Astrocyte (in vitro differentiated cells and primary cell): ENCODE measurements around the gene UBASH3A. TPM values are rescaled to one million over a fixed set of nuclear protein-coding genes. Genes with fewer than 3 reads are reported as not detected.

Experiments
- DNase-seq: peaks from one replicate; pipeline ENCODE4 v3.0.0-alpha.2; 2010; ENCODE audit warnings: low read depth
- FAIRE-seq: peaks from 2 replicates; lab custom pipeline; 2011; peaks lifted over from hg19 to GRCh38; lab: Jason Lieb, UNC
- H2AFZ ChIP-seq: 2 replicates; pipeline ENCODE4 v1.6.0; 2012; ENCODE audit warnings: low read depth, low read length, inconsistent platforms
- H3K27ac ChIP-seq: 2 replicates; pipeline ENCODE4 v1.5.1; 2011; ENCODE audit warnings: low read depth, low read length, inconsistent platforms
- H3K27me3 ChIP-seq: 2 replicates; pipeline ENCODE4 v1.6.0; 2011; ENCODE audit warnings: low read length, inconsistent platforms; ENCODE audit not compliant: insufficient read depth
- H3K36me3 ChIP-seq: 2 replicates; pipeline ENCODE4 v1.5.1; 2011; ENCODE audit warnings: low read length, inconsistent platforms; ENCODE audit not compliant: insufficient read depth
- H3K4me1 ChIP-seq: 2 replicates; pipeline ENCODE4 v1.5.1; 2011; ENCODE audit warnings: low read length, inconsistent platforms; ENCODE audit not compliant: insufficient read depth
- H3K4me2 ChIP-seq: 2 replicates; pipeline ENCODE4 v1.6.0; 2012; ENCODE audit warnings: low read length, inconsistent platforms
- H3K4me3 ChIP-seq: 2 replicates; pipeline ENCODE4 v1.5.1; 2011; ENCODE audit warnings: low read depth, mild to moderate bottlenecking, low read length, inconsistent platforms; ENCODE audit not compliant: insufficient read depth
- H3K79me2 ChIP-seq: 2 replicates; pipeline ENCODE4 v1.6.0; 2012; ENCODE audit warnings: mild to moderate bottlenecking, low read length, inconsistent platforms; ENCODE audit not compliant: insufficient read depth
- H3K9ac ChIP-seq: 2 replicates; pipeline ENCODE4 v1.6.0; 2012; ENCODE audit warnings: mild to moderate bottlenecking, low read length, inconsistent platforms
- H3K9me3 ChIP-seq: 2 replicates; pipeline ENCODE4 v1.5.1; 2012; ENCODE audit warnings: low read depth, mild to moderate bottlenecking, low read length, inconsistent platforms; ENCODE audit not compliant: insufficient read depth
- H4K20me1 ChIP-seq: 2 replicates; pipeline ENCODE4 v1.6.0; 2012; ENCODE audit warnings: low read length, inconsistent platforms; ENCODE audit not compliant: insufficient read depth
- H3K27ac Mint-ChIP-seq: one replicate; pipeline ENCODE4 v1.8.0; 2021; ENCODE audit warnings: mild to moderate bottlenecking, mixed read lengths; ENCODE audit not compliant: unreplicated experiment
- H3K27me3 Mint-ChIP-seq: one replicate; pipeline ENCODE4 v1.8.0; 2021; ENCODE audit warnings: low read depth, mixed read lengths; ENCODE audit not compliant: unreplicated experiment
- H3K36me3 Mint-ChIP-seq: one replicate; pipeline ENCODE4 v1.8.0; 2021; ENCODE audit warnings: low read depth, mixed read lengths; ENCODE audit not compliant: unreplicated experiment
- H3K4me1 Mint-ChIP-seq: one replicate; pipeline ENCODE4 v1.8.0; 2021; ENCODE audit warnings: low read depth, mixed read lengths; ENCODE audit not compliant: unreplicated experiment
- H3K4me3 Mint-ChIP-seq: one replicate; pipeline ENCODE4 v1.8.0; 2021; ENCODE audit warnings: mild to moderate bottlenecking, moderate library complexity, mixed read lengths; ENCODE audit not compliant: unreplicated experiment
- H3K9me3 Mint-ChIP-seq: one replicate; pipeline ENCODE4 v1.8.0; 2021; ENCODE audit warnings: mild to moderate bottlenecking, mixed read lengths; ENCODE audit not compliant: unreplicated experiment
- CTCF ChIP-seq: IDR thresholded peaks from 2 replicates; pipeline ENCODE4 v1.5.1; 2011; ENCODE audit warnings: low read depth, mild to moderate bottlenecking, inconsistent platforms, low read length, moderate library complexity; ENCODE audit not compliant: insufficient read depth
- EZH2 ChIP-seq: IDR thresholded peaks from 2 replicates; pipeline ENCODE4 v1.6.1; 2012; ENCODE audit warnings: mild to moderate bottlenecking, low read length, inconsistent platforms; ENCODE audit not compliant: insufficient read depth
- total RNA-seq: library from RNA; stranded (reverse); gene quantifications from 2 replicates; pipeline ENCODE4 v1.2.1, GENCODE V29; 2021

Gene UBASH3A
- total RNA-seq, 1 donor from 2014 or later = not detected

GRCh38 chr21:42379426-42380215 lies 24.1 kb upstream of the UBASH3A start:
- FAIRE-seq (no peak), DNase-seq (no peak)
- Histone ChIP-seq H3K4me1 (no peaks in the 10 kb centered on the region), H3K4me3 (no peak overlapping the region), H3K9me3 (no peaks in the 10 kb centered on the region), H3K79me2 (no peaks in the 10 kb centered on the region), H3K27ac (no peak overlapping the region), H2AFZ (no peak overlapping the region), H3K4me2 (no peak overlapping the region), H4K20me1 (no peaks in the 10 kb centered on the region), H3K36me3 (no peaks in the 10 kb centered on the region), H3K9ac (no peak overlapping the region), H3K27me3 (no peaks in the 10 kb centered on the region)
- no peak overlapping the region for H3K4me3 Mint-ChIP-seq
- no peak overlapping the region for H3K27ac Mint-ChIP-seq
- no peaks in the 10 kb centered on the region for H3K4me1 Mint-ChIP-seq
- TF ChIP-seq EZH2 = no peak
- no peak for TF ChIP-seq CTCF
- H3K36me3 Mint-ChIP-seq = no peaks in the 10 kb centered on the region
- peaks cover 5% of the 10 kb centered on the region for H3K9me3 Mint-ChIP-seq
- peaks cover 35% of the 10 kb centered on the region for H3K27me3 Mint-ChIP-seq

GRCh38 chr21:42381347-42381984 lies 22.2 kb upstream of the UBASH3A start:
- Histone ChIP-seq H4K20me1 (no peaks in the 10 kb centered on the region), H3K4me3 (no peak overlapping the region), H3K9ac (no peak overlapping the region), H3K27ac (no peak overlapping the region), H3K79me2 (no peaks in the 10 kb centered on the region), H3K36me3 (no peaks in the 10 kb centered on the region), H2AFZ (no peak overlapping the region), H3K4me2 (no peak overlapping the region), H3K9me3 (no peaks in the 10 kb centered on the region), H3K4me1 (no peaks in the 10 kb centered on the region), H3K27me3 (no peaks in the 10 kb centered on the region)
- TF ChIP-seq CTCF (peak; percentile 37), EZH2 (no peak)
- H3K27ac Mint-ChIP-seq = no peak overlapping the region
- DNase-seq = peak; percentile 6
- H3K9me3 Mint-ChIP-seq = peaks cover 7% of the 10 kb centered on the region
- H3K36me3 Mint-ChIP-seq = no peaks in the 10 kb centered on the region
- FAIRE-seq = no peak
- H3K4me3 Mint-ChIP-seq = no peak overlapping the region
- peaks cover 4% of the 10 kb centered on the region for H3K4me1 Mint-ChIP-seq
- H3K27me3 Mint-ChIP-seq = peaks cover 26% of the 10 kb centered on the region
